H9 (cell line): ENCODE data around the gene SEC24C. TPM values are rescaled to one million over a fixed set of nuclear protein-coding genes. Genes with fewer than 3 reads are reported as not detected.

Experiments used
- DNase-seq: peaks from one replicate; pipeline ENCODE4 v3.0.0-alpha.2; 2017
- H2AFZ ChIP-seq: one replicate; pipeline ENCODE4 v1.6.1; 2013; ENCODE audit warnings: mild to moderate bottlenecking, low read length, control low read depth, moderate library complexity
- H2AK5ac ChIP-seq: 2 replicates; pipeline ENCODE4 v1.6.1; 2013; ENCODE audit warnings: low read length, control low read depth, mixed read lengths; ENCODE audit not compliant: insufficient read length
- H2BK120ac ChIP-seq: one replicate; pipeline ENCODE4 v1.6.1; 2013; ENCODE audit warnings: low read depth, mild to moderate bottlenecking, low read length, control low read depth, inconsistent platforms; ENCODE audit not compliant: poor library complexity, severe bottlenecking
- H2BK12ac ChIP-seq: 2 replicates; pipeline ENCODE4 v1.6.1; 2013; ENCODE audit warnings: low read length, control low read depth, mixed read lengths, low read depth; ENCODE audit not compliant: insufficient read length
- H2BK15ac ChIP-seq: 2 replicates; pipeline ENCODE4 v1.6.1; 2013; ENCODE audit warnings: low read depth, low read length, control low read depth
- H2BK20ac ChIP-seq: one replicate; pipeline ENCODE4 v1.6.1; 2013; ENCODE audit warnings: low read depth, mild to moderate bottlenecking, low read length, control low read depth, inconsistent platforms; ENCODE audit not compliant: poor library complexity, severe bottlenecking
- H2BK5ac ChIP-seq: 2 replicates; pipeline ENCODE4 v1.6.1; 2013; ENCODE audit warnings: low read length, control low read depth, mixed read lengths; ENCODE audit not compliant: insufficient read length
- H3K14ac ChIP-seq: 2 replicates; pipeline ENCODE4 v1.6.1; 2013; ENCODE audit warnings: low read length, control low read depth; ENCODE audit not compliant: insufficient read depth
- H3K18ac ChIP-seq: 2 replicates; pipeline ENCODE4 v1.6.1; 2013; ENCODE audit warnings: low read depth, mild to moderate bottlenecking, mixed read lengths, low read length, control low read depth; ENCODE audit not compliant: insufficient read length
- H3K23ac ChIP-seq: 2 replicates; pipeline ENCODE4 v1.6.1; 2013; ENCODE audit warnings: low read length, control low read depth, mixed read lengths, low read depth; ENCODE audit not compliant: insufficient read length
- H3K23me2 ChIP-seq: 2 replicates; pipeline ENCODE4 v1.6.1; 2013; ENCODE audit warnings: low read depth, mild to moderate bottlenecking, mixed read lengths, low read length, control low read depth; ENCODE audit not compliant: insufficient read length, poor library complexity, severe bottlenecking
- H3K27ac ChIP-seq: 2 replicates; pipeline ENCODE4 v1.5.1; 2013; ENCODE audit warnings: low read length, control low read depth, mixed read lengths, low read depth; ENCODE audit not compliant: insufficient read length
- H3K27me3 ChIP-seq: 2 replicates; pipeline ENCODE4 v1.6.1; 2013; ENCODE audit warnings: low read length, control low read depth, inconsistent platforms; ENCODE audit not compliant: insufficient read depth
- H3K4ac ChIP-seq: 2 replicates; pipeline ENCODE4 v1.6.1; 2013; ENCODE audit warnings: low read depth, mild to moderate bottlenecking, control low read depth, inconsistent platforms, low read length, moderate library complexity
- H3K4me1 ChIP-seq: 2 replicates; pipeline ENCODE4 v1.6.1; 2013; ENCODE audit warnings: low read length, control low read depth, inconsistent platforms; ENCODE audit not compliant: insufficient read depth
- H3K4me2 ChIP-seq: 2 replicates; pipeline ENCODE4 v1.6.1; 2013; ENCODE audit warnings: low read length, control low read depth, mixed read lengths; ENCODE audit not compliant: insufficient read length, insufficient read depth
- H3K56ac ChIP-seq: 2 replicates; pipeline ENCODE4 v1.6.1; 2013; ENCODE audit warnings: low read depth, mild to moderate bottlenecking, mixed read lengths, low read length, control low read depth; ENCODE audit not compliant: insufficient read length
- H3K79me1 ChIP-seq: 2 replicates; pipeline ENCODE4 v1.6.1; 2013; ENCODE audit warnings: low read depth, mild to moderate bottlenecking, moderate library complexity, low read length, control low read depth, inconsistent platforms; ENCODE audit not compliant: insufficient read depth, poor library complexity, severe bottlenecking
- H3K79me2 ChIP-seq: 2 replicates; pipeline ENCODE4 v1.6.1; 2013; ENCODE audit warnings: low read length, control low read depth, inconsistent platforms; ENCODE audit not compliant: insufficient read depth
- H3K9ac ChIP-seq: 2 replicates; pipeline ENCODE4 v1.6.1; 2013; ENCODE audit warnings: low read length, control low read depth, mixed read lengths; ENCODE audit not compliant: insufficient read length; ENCODE audit errors: extremely low read depth
- H3K9me3 ChIP-seq: one replicate; pipeline ENCODE4 v1.6.1; 2013; ENCODE audit warnings: low read depth, low read length, inconsistent platforms; ENCODE audit not compliant: control insufficient read depth
- H3T11ph ChIP-seq: one replicate; pipeline ENCODE4 v1.6.1; 2013; ENCODE audit warnings: mild to moderate bottlenecking, low read length, control low read depth, inconsistent platforms
- H4K20me1 ChIP-seq: one replicate; pipeline ENCODE4 v1.6.1; 2013; ENCODE audit not compliant: control insufficient read depth, insufficient read length, insufficient read depth
- H4K5ac ChIP-seq: 2 replicates; pipeline ENCODE4 v1.6.1; 2013; ENCODE audit warnings: low read depth, mild to moderate bottlenecking, mixed read lengths, low read length, control low read depth; ENCODE audit not compliant: insufficient read length
- H4K8ac ChIP-seq: replicated peaks from 2 replicates; pipeline ENCODE4 v1.6.1; 2013; ENCODE audit warnings: low read length, control low read depth, mixed read lengths, low read depth; ENCODE audit not compliant: insufficient read length
- H4K91ac ChIP-seq: 2 replicates; pipeline ENCODE4 v1.6.1; 2013; ENCODE audit warnings: low read depth, mild to moderate bottlenecking, moderate library complexity, mixed read lengths, low read length, control low read depth; ENCODE audit not compliant: insufficient read length
- H3K27ac Mint-ChIP-seq, 3 experiments: 2 replicates in 2 of 3; 3 replicates in 1 of 3; pipeline ENCODE4 v1.8.0; 2020 to 2021; ENCODE audit warnings: mixed read lengths in 3 of 3, mild to moderate bottlenecking in 1 of 3, moderate library complexity in 1 of 3
- H3K27me3 Mint-ChIP-seq: 2 replicates; pipeline ENCODE4 v1.8.0; 2021; ENCODE audit warnings: low read depth, mild to moderate bottlenecking, moderate library complexity, mixed read lengths
- H3K36me3 Mint-ChIP-seq, 3 experiments: 2 replicates in 2 of 3; 3 replicates in 1 of 3; pipeline ENCODE4 v1.8.0; 2020 to 2021; ENCODE audit warnings: low read depth in 3 of 3, mixed read lengths in 3 of 3; ENCODE audit not compliant: insufficient read depth in 1 of 3
- H3K4me1 Mint-ChIP-seq, 2 experiments: 2 replicates each; pipeline ENCODE4 v1.8.0; 2020; ENCODE audit warnings: mixed read lengths in 2 of 2
- H3K4me3 Mint-ChIP-seq, 2 experiments: 2 replicates in 1 of 2; 3 replicates in 1 of 2; pipeline ENCODE4 v1.8.0; 2020 to 2021; ENCODE audit warnings: mild to moderate bottlenecking in 2 of 2, mixed read lengths in 2 of 2, moderate library complexity in 1 of 2
- H3K9me3 Mint-ChIP-seq, 2 experiments: 2 replicates in 1 of 2; 3 replicates in 1 of 2; pipeline ENCODE4 v1.8.0; 2020; ENCODE audit warnings: mild to moderate bottlenecking in 2 of 2, mixed read lengths in 2 of 2, moderate library complexity in 1 of 2
- WGBS: extraction: QIAGEN DNeasy Blood & Tissue Kit; methylation state at CpG from one replicate; pipeline ENCODE4 v1.1.7; 2013; ENCODE audit warnings: missing lambda C conversion rate, low lambda C conversion rate, mixed read lengths; ENCODE audit not compliant: insufficient read length; ENCODE audit errors: extremely low coverage; 5-methylcytosine and 5-hydroxymethylcytosine counted together
- total RNA-seq: library from RNA; stranded (reverse); gene quantifications from 2 replicates; pipeline ENCODE4 v1.2.1, GENCODE V29; 2021
- TF ChIP-seq, protein P1 (sequence below): fragments of 200-600 bp; sonication (generic); conservative IDR thresholded peaks from 3 replicates; pipeline ENCODE4 v1.8.0; 2021; ENCODE audit warnings: antibody characterized with exemption, mild to moderate bottlenecking

SEC24C gene
- total RNA-seq, 1 experiment from 2014 or later, result 62.4 TPM

DNA sequence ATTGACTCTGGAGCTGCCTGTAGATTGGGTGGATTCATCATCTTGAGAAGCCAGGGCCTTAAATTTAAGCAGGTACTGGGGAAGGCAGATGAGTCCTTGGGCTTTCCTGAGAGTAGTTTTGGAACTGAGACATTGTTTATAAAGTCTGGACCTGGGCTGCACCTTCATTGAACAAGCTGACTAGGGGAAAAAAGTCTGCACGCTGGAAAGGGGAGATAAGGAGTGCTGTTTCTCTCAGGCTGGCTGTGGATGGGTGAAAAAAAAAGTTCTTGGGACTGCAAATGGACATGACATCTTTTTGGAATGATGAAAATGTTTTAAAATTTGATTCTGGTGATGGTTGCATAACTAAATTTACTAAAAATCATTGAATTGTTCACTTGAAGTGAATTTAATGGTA lies 12.0 kb downstream of the SEC24C start:
- H3K14ac ChIP-seq, result no peak overlapping the region
- Mint-ChIP-seq H3K27me3 (no peaks in the 10 kb centered on the region), H3K4me1 (peaks cover 0 to 3% of the 10 kb centered on the region in 2 experiments; a peak in 1 of 4 replicates), H3K27ac (no peak overlapping the region), H3K36me3 (peaks cover 3 to 54% (median 38%) of the 10 kb centered on the region in 3 experiments; a peak in 5 of 7 replicates), H3K4me3 (no peak overlapping the region), H3K9me3 (no peaks in the 10 kb centered on the region)
- no peaks in the 10 kb centered on the region for H3K79me1 ChIP-seq
- H4K20me1 ChIP-seq, result no peaks in the 10 kb centered on the region
- H3K23me2 ChIP-seq, result no peaks in the 10 kb centered on the region
- H2BK12ac ChIP-seq, result no peak overlapping the region
- no peak overlapping the region for H3K18ac ChIP-seq
- no peak overlapping the region for H2BK5ac ChIP-seq
- H3K79me2 ChIP-seq, result no peaks in the 10 kb centered on the region
- no peak overlapping the region for H3K9ac ChIP-seq
- H2AK5ac ChIP-seq, result no peak overlapping the region
- no peak overlapping the region for H3K4ac ChIP-seq
- no peak overlapping the region for H3T11ph ChIP-seq
- no peak overlapping the region for H2BK120ac ChIP-seq
- WGBS, result no CpG with 5 or more reads among the region's 1 CpG
- TF ChIP-seq, protein P1, sequence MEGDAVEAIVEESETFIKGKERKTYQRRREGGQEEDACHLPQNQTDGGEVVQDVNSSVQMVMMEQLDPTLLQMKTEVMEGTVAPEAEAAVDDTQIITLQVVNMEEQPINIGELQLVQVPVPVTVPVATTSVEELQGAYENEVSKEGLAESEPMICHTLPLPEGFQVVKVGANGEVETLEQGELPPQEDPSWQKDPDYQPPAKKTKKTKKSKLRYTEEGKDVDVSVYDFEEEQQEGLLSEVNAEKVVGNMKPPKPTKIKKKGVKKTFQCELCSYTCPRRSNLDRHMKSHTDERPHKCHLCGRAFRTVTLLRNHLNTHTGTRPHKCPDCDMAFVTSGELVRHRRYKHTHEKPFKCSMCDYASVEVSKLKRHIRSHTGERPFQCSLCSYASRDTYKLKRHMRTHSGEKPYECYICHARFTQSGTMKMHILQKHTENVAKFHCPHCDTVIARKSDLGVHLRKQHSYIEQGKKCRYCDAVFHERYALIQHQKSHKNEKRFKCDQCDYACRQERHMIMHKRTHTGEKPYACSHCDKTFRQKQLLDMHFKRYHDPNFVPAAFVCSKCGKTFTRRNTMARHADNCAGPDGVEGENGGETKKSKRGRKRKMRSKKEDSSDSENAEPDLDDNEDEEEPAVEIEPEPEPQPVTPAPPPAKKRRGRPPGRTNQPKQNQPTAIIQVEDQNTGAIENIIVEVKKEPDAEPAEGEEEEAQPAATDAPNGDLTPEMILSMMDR, result no peak
- no peak overlapping the region for H3K56ac ChIP-seq
- no peaks in the 10 kb centered on the region for H3K27me3 ChIP-seq
- no peaks in the 10 kb centered on the region for H3K9me3 ChIP-seq
- H3K4me2 ChIP-seq, result no peak overlapping the region
- no peak overlapping the region for H2BK20ac ChIP-seq
- DNase-seq, result no peak
- no peak overlapping the region for H4K8ac ChIP-seq
- no peak overlapping the region for H4K5ac ChIP-seq
- no peak overlapping the region for H4K91ac ChIP-seq
- H3K27ac ChIP-seq, result no peak overlapping the region
- H2BK15ac ChIP-seq, result no peak overlapping the region
- H3K23ac ChIP-seq, result no peak overlapping the region
- H3K4me1 ChIP-seq, result no peaks in the 10 kb centered on the region
- no peak overlapping the region for H2AFZ ChIP-seq
